Activated CD4-positive, alpha-beta T cell treated with anti-CD3 and anti-CD28 coated beads for 36 hours (primary cell): ENCODE data around the gene SGPP1. TPM values are rescaled to one million over a fixed set of nuclear protein-coding genes. Genes with fewer than 3 reads are reported as not detected.

Experiments
- ATAC-seq: fragments of 200-7000 bp; cut with Tn5 transposase; one replicate; pipeline ENCODE4 v1.10.0; 2021; ENCODE audit warnings: mild to moderate bottlenecking, moderate library complexity
- CTCF ChIA-PET: fragments of 350-600 bp; sonication (Branson Sonifier 250); formaldehyde crosslinking; loops from one replicate; lab custom pipeline; 2021; ENCODE audit warnings: antibody characterized with exemption; lab: Charles Lee
- POLR2A ChIA-PET: fragments of 350-600 bp; sonication (Branson Sonifier 250); formaldehyde crosslinking; loops from one replicate; lab custom pipeline; 2021; ENCODE audit warnings: antibody characterized with exemption, inconsistent platforms; lab: Charles Lee
- DNase-seq: peaks from one replicate; pipeline ENCODE4 v3.0.0-alpha.2; 2020
- H3K27ac Mint-ChIP-seq: one replicate; pipeline ENCODE4 v1.8.0; 2021; ENCODE audit warnings: mixed read lengths
- H3K27me3 Mint-ChIP-seq: one replicate; pipeline ENCODE4 v1.8.0; 2021; ENCODE audit warnings: mixed read lengths
- H3K36me3 Mint-ChIP-seq: one replicate; pipeline ENCODE4 v1.8.0; 2021; ENCODE audit warnings: low read depth, mixed read lengths
- H3K4me1 Mint-ChIP-seq: one replicate; pipeline ENCODE4 v1.8.0; 2021; ENCODE audit warnings: mixed read lengths
- H3K4me3 Mint-ChIP-seq: one replicate; pipeline ENCODE4 v1.8.0; 2021; ENCODE audit warnings: mild to moderate bottlenecking, moderate library complexity, mixed read lengths
- H3K9me3 Mint-ChIP-seq: one replicate; pipeline ENCODE4 v1.8.0; 2021; ENCODE audit warnings: low read depth, mixed read lengths
- intact Hi-C, 2 experiments: fragments of 100-400 bp; cut with DNase I in 1 of 2; cut with micrococcal nuclease in 1 of 2; formaldehyde crosslinking; loops; one replicate each; pipeline versions ENCODE4 v1.14.2 to v1.15.1; 2022 to 2024; cut with DNase I, micrococcal nuclease
- total RNA-seq, 2 experiments: library from RNA; stranded (reverse); gene quantifications; one replicate each; pipeline ENCODE4 v1.2.3, GENCODE V29; 2021

Gene SGPP1
- total RNA-seq, 2 experiments from 2014 or later, result 8.6 to 10.4 TPM

GRCh38 chr14:63654346-63654745, 73.5 kb downstream of the SGPP1 start:
- intact Hi-C loops, result no loop called here
- Mint-ChIP-seq H3K4me3 (no peak overlapping the region), H3K27ac (no peak overlapping the region), H3K36me3 (peaks cover 7% of the 10 kb centered on the region), H3K27me3 (no peaks in the 10 kb centered on the region), H3K9me3 (no peaks in the 10 kb centered on the region), H3K4me1 (peaks cover 27% of the 10 kb centered on the region)
- CTCF ChIA-PET, result no interaction called here
- POLR2A ChIA-PET, result no interaction called here
- DNase-seq (no peak), ATAC-seq (no peak)

GRCh38 chr14:63652406-63652805, 75.5 kb downstream of the SGPP1 start:
- Mint-ChIP-seq H3K4me3 (no peak overlapping the region), H3K27ac (peak overlapping the region; percentile 73), H3K27me3 (no peaks in the 10 kb centered on the region), H3K4me1 (peaks cover 43% of the 10 kb centered on the region), H3K9me3 (no peaks in the 10 kb centered on the region), H3K36me3 (peaks cover 14% of the 10 kb centered on the region)
- DNase-seq (peak; percentile 56), ATAC-seq (peak; percentile 52)
- ChIA-PET POLR2A (no interaction called here), CTCF (interaction anchor here (0.9 to 3.5 kb wide), 4 partner anchors 9 to 263 kb away, joined by 4 to 26 read pairs (median 5); partner anchors contain the start of gene WDR89)
- intact Hi-C loops, result loop anchor here (1.0 to 2.0 kb wide), 2 partner anchors 10 to 60 kb away; no protein-coding TSS in a partner anchor

GRCh38 chr14:63650256-63650952, 77.5 kb downstream of the SGPP1 start:
- peak; percentile 75 for DNase-seq
- intact Hi-C loops, result no loop called here
- CTCF ChIA-PET, result interaction anchor here (0.8 to 3.5 kb wide), 5 partner anchors 10 to 261 kb away, joined by 3 to 26 read pairs (median 4); partner anchors contain the start of gene WDR89
- H3K4me1 Mint-ChIP-seq, result peaks cover 49% of the 10 kb centered on the region
- H3K9me3 Mint-ChIP-seq, result no peaks in the 10 kb centered on the region
- POLR2A ChIA-PET, result interaction anchor here (0.6 to 1.6 kb wide), 3 partner anchors 9 to 260 kb away, joined by 3 to 16 read pairs (median 3); partner anchors contain the start of gene WDR89
- H3K27ac Mint-ChIP-seq, result peak overlapping the region; percentile 99
- peaks cover 20% of the 10 kb centered on the region for H3K36me3 Mint-ChIP-seq
- no peaks in the 10 kb centered on the region for H3K27me3 Mint-ChIP-seq
- H3K4me3 Mint-ChIP-seq, result peak overlapping the region; percentile 46
- ATAC-seq, result peak; percentile 91

GRCh38 chr14:63647696-63648410, 80.0 kb downstream of the SGPP1 start:
- no peaks in the 10 kb centered on the region for H3K9me3 Mint-ChIP-seq
- H3K4me1 Mint-ChIP-seq, result peaks cover 55% of the 10 kb centered on the region
- ChIA-PET CTCF (interaction anchor here (1.2 to 2.0 kb wide), 2 partner anchors 15 to 36 kb away, joined by 3 to 8 read pairs; no protein-coding TSS in a partner anchor), POLR2A (no interaction called here)
- no peak overlapping the region for H3K4me3 Mint-ChIP-seq
- no peaks in the 10 kb centered on the region for H3K27me3 Mint-ChIP-seq
- H3K36me3 Mint-ChIP-seq, result peaks cover 20% of the 10 kb centered on the region
- ATAC-seq (no peak), DNase-seq (peak; percentile 22)
- intact Hi-C loops, result loop anchor here (10.0 kb wide), 3 partner anchors 647 to 1953 kb away; partner anchors contain the start of genes CHURC1 (in 1 of the 2), ESR2 (in 1 of the 2) and HIF1A (in 1 of the 2)
- peak overlapping the region; percentile 14 for H3K27ac Mint-ChIP-seq

GRCh38 chr14:63644741-63645140, 83.1 kb downstream of the SGPP1 start:
- no peaks in the 10 kb centered on the region for H3K9me3 Mint-ChIP-seq
- CTCF ChIA-PET, result interaction anchor here (0.6 kb wide), 1 partner anchor 124 kb away, joined by 3 read pairs; no protein-coding TSS in a partner anchor

GRCh38 chr14:63642656-63643382, 85.0 kb downstream of the SGPP1 start:
- intact Hi-C loops, result loop anchor here (1.0 to 10.0 kb wide), 10 partner anchors 9 to 1948 kb away; partner anchors contain the start of genes MTHFD1 (in 2 of the 2), PPP2R5E (in 2 of the 2), CHURC1 (in 1 of the 2) and ESR2 (in 1 of the 2)
- ChIA-PET CTCF (interaction anchor here (0.5 to 4.8 kb wide), 10 partner anchors 9 to 1752 kb away, joined by 3 to 26 read pairs (median 4); partner anchors contain the start of gene PPP2R5E), POLR2A (interaction anchor here (2.2 to 2.5 kb wide), 2 partner anchors 8 to 99 kb away, joined by 11 to 16 read pairs; partner anchors contain the start of gene PPP2R5E)
- Mint-ChIP-seq H3K27ac (peak overlapping the region; percentile 97), H3K27me3 (no peaks in the 10 kb centered on the region), H3K36me3 (peaks cover 31% of the 10 kb centered on the region), H3K4me3 (peak overlapping the region; percentile 79), H3K9me3 (no peaks in the 10 kb centered on the region), H3K4me1 (peaks cover 38% of the 10 kb centered on the region)
- DNase-seq (no peak), ATAC-seq (no peak)

More at GRCh38 chr14:63644741-63645140, 83.1 kb downstream of the SGPP1 start:
- Mint-ChIP-seq H3K36me3 (peaks cover 24% of the 10 kb centered on the region), H3K4me3 (no peak overlapping the region), H3K27ac (peak overlapping the region; percentile 58), H3K4me1 (peaks cover 38% of the 10 kb centered on the region), H3K27me3 (no peaks in the 10 kb centered on the region)
- intact Hi-C loops, result loop anchor here (5.0 to 10.0 kb wide), 7 partner anchors 167 to 1950 kb away; partner anchors contain the start of genes MTHFD1 (in 2 of the 2), CHURC1 (in 1 of the 2), ESR2 (in 1 of the 2) and HIF1A (in 1 of the 2)
- ATAC-seq, result no peak
- POLR2A ChIA-PET, result no interaction called here
- peak; percentile 29 for DNase-seq

- DNase-seq (peak; percentile 84), ATAC-seq (peak; percentile 68)
- peaks cover 38% of the 10 kb centered on the region for H3K4me1 Mint-ChIP-seq
- H3K4me3 Mint-ChIP-seq, result peak overlapping the region; percentile 79
- H3K27ac Mint-ChIP-seq, result peak overlapping the region; percentile 97
- no peaks in the 10 kb centered on the region for H3K9me3 Mint-ChIP-seq
- no peaks in the 10 kb centered on the region for H3K27me3 Mint-ChIP-seq
- ChIA-PET CTCF (interaction anchor here (0.5 to 4.8 kb wide), 11 partner anchors 8 to 1751 kb away, joined by 3 to 26 read pairs (median 4); no protein-coding TSS in a partner anchor), POLR2A (interaction anchor here (1.0 to 2.5 kb wide), 4 partner anchors 8 to 164 kb away, joined by 5 to 16 read pairs (median 8); partner anchors contain the start of gene PPP2R5E)
- H3K36me3 Mint-ChIP-seq, result peaks cover 35% of the 10 kb centered on the region
- intact Hi-C loops, result loop anchor here (1.0 to 10.0 kb wide), 10 partner anchors 10 to 1947 kb away; partner anchors contain the start of genes MTHFD1 (in 2 of the 2), PPP2R5E (in 2 of the 2), CHURC1 (in 1 of the 2) and ESR2 (in 1 of the 2)
Measured at GRCh38 chr14:63642229-63642611, 85.6 kb downstream of the SGPP1 start.

GRCh38 chr14:63641473-63642228, 86.2 kb downstream of the SGPP1 start, which contains the start of gene WDR89:
TSS of gene WDR89 (minus strand) at chr14:63641871. CDS start at chr14:63599942, 41,929 bp downstream.
- Mint-ChIP-seq H3K9me3 (peaks cover 5% of the 10 kb centered on the region), H3K4me1 (peaks cover 43% of the 10 kb centered on the region), H3K27ac (peak within 1 kb of the TSS; percentile 97), H3K4me3 (peak within 1 kb of the TSS; percentile 79), H3K36me3 (peaks cover 40% of the 10 kb centered on the region), H3K27me3 (no peaks in the 10 kb centered on the region)
- ChIA-PET POLR2A (interaction anchor here (1.0 to 2.5 kb wide), 4 partner anchors 9 to 164 kb away, joined by 5 to 16 read pairs (median 8); partner anchors contain the start of gene PPP2R5E), CTCF (interaction anchor here (0.8 to 4.8 kb wide), 8 partner anchors 8 to 251 kb away, joined by 3 to 26 read pairs (median 4); no protein-coding TSS in a partner anchor)
- ATAC-seq (peak; percentile 87), DNase-seq (peak; percentile 98)
- intact Hi-C loops, result loop anchor here (1.0 to 10.0 kb wide), 13 partner anchors 11 to 1947 kb away; partner anchors contain the start of genes MTHFD1 (in 2 of the 2), PPP2R5E (in 2 of the 2), SGPP1 (in 2 of the 2) and CHURC1 (in 1 of the 2)

GRCh38 chr14:63638493-63638892, 89.4 kb downstream of the SGPP1 start:
- CTCF ChIA-PET, result interaction anchor here (0.7 to 4.8 kb wide), 2 partner anchors 13 to 141 kb away, joined by 3 to 26 read pairs; no protein-coding TSS in a partner anchor

More at GRCh38 chr14:63638493-63638892, 89.4 kb downstream of the SGPP1 start:
- no peaks in the 10 kb centered on the region for H3K27me3 Mint-ChIP-seq
- ATAC-seq, result no peak
- H3K36me3 Mint-ChIP-seq, result peaks cover 57% of the 10 kb centered on the region
- H3K9me3 Mint-ChIP-seq, result peaks cover 23% of the 10 kb centered on the region
- peak overlapping the region; percentile 73 for H3K27ac Mint-ChIP-seq
- intact Hi-C loops, result no loop called here
- POLR2A ChIA-PET, result interaction anchor here (0.5 kb wide), 1 partner anchor 131 kb away, joined by 4 read pairs; no protein-coding TSS in a partner anchor
- peaks cover 53% of the 10 kb centered on the region for H3K4me1 Mint-ChIP-seq
- H3K4me3 Mint-ChIP-seq, result peak overlapping the region; percentile 79
- no peak for DNase-seq
